ENCODE results near the gene BABAM1. TPM values are rescaled to one million over a fixed set of nuclear protein-coding genes. Genes with fewer than 3 reads are reported as not detected.
A peak's percentile ranks its signal among the peaks of the same experiment; 100 is the strongest.

Gene BABAM1
- total and polyA plus RNA-seq, 12 donors = 64.5 to 88.2 (median 74.4) TPM

GRCh38 chr19:17289489-17289888 is 22.2 kb downstream of the BABAM1 start:
- ATAC-seq (peak in 4 of 8 donors; percentile 50 to 68 (median 54)), DNase-seq (peak; percentile 73 to 77)
- intact Hi-C loops (cut with DNase I) = loop anchor here in 5 of 10 donors (10.0 kb wide), 3 partner anchors 75 to 515 kb away; partner anchors contain the start of gene USE1 (in 1 of the 5)
- H3K27me3 ChIP-seq = peaks cover 0 to 4% (median 0%) of the 10 kb centered on the region in 7 donors
- peak overlapping the region in 2 of 10 donors; percentile 13 to 18 for H3K4me3 ChIP-seq
- TF ChIP-seq, protein P1, sequence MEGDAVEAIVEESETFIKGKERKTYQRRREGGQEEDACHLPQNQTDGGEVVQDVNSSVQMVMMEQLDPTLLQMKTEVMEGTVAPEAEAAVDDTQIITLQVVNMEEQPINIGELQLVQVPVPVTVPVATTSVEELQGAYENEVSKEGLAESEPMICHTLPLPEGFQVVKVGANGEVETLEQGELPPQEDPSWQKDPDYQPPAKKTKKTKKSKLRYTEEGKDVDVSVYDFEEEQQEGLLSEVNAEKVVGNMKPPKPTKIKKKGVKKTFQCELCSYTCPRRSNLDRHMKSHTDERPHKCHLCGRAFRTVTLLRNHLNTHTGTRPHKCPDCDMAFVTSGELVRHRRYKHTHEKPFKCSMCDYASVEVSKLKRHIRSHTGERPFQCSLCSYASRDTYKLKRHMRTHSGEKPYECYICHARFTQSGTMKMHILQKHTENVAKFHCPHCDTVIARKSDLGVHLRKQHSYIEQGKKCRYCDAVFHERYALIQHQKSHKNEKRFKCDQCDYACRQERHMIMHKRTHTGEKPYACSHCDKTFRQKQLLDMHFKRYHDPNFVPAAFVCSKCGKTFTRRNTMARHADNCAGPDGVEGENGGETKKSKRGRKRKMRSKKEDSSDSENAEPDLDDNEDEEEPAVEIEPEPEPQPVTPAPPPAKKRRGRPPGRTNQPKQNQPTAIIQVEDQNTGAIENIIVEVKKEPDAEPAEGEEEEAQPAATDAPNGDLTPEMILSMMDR (IDR thresholded peaks at IDR 0.05) = peak in 1 of 9 donors; percentile 22
- peaks cover 0 to 6% (median 0%) of the 10 kb centered on the region in 9 donors for H3K36me3 ChIP-seq
- no peak overlapping the region for H3K27ac ChIP-seq
- 9 to 11% methylated on average over 22 of the region's 22 CpGs for WGBS, 2 donors
- H3K9me3 ChIP-seq = no peaks in the 10 kb centered on the region
- peaks cover 0 to 18% (median 0%) of the 10 kb centered on the region in 9 donors for H3K4me1 ChIP-seq

DNA sequence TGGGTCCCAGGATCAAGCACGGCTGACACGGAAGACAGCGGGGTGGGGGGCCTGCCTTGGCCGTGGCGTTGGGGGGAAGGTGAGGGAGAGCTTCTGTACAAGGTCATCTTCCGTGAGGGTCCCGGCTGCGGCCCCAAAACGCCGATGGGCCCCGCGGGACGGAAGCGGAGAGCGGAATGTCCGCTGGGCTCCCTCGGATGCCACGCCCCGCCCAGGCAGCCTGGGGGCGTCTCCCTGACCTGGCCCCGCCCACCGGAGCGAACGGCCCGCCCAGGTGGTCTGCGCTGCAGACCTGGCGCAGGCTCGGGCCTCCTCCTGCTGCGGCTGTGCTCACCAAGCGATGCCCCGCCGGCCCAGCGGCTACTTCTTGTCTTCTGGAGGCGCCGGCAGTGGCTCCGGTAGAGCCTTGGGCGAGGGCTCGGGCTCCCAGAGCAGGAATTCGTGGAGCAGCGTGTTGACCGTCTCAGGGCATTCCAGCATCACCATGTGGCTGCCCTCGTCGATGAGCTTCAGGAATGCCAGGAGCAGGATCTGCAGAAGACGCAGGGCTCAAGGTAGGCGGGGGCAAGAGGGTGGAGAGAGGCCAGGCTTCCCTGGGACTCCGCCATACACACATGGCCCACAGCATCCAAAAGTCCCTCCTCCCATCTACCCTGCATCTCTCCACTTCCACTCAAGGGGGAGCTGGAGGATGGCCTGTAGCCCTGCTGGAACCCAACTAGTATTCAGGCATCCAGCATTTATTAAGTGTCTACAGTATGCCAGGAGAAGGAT is 25.2 kb downstream of the BABAM1 start:
- H3K4me3 ChIP-seq = peak overlapping the region; percentile 16 to 70 (median 60)
- DNase-seq (peak; percentile 72 to 73), ATAC-seq (peak; percentile 83 to 94 (median 90))
- H3K36me3 ChIP-seq = peaks cover 0 to 15% (median 0%) of the 10 kb centered on the region in 9 donors
- whole genome bisulfite sequencing, 2 donors = 9 to 15% methylated on average over 46 of the region's 46 CpGs
- peaks cover 0 to 18% (median 0%) of the 10 kb centered on the region in 9 donors for H3K4me1 ChIP-seq
- no peaks in the 10 kb centered on the region for H3K9me3 ChIP-seq
- H3K27me3 ChIP-seq = peaks cover 0 to 4% (median 0%) of the 10 kb centered on the region in 7 donors
- peak overlapping the region in 8 of 10 donors; percentile 10 to 58 (median 43) for H3K27ac ChIP-seq
- TF ChIP-seq, protein P1 (IDR thresholded peaks at IDR 0.05) = peak; percentile 32 to 76 (median 67)
- intact Hi-C loops (cut with DNase I) = loop anchor here in 8 of 10 donors (2.0 to 10.0 kb wide), 4 partner anchors 92 to 100 kb away; partner anchors contain the start of gene CCDC194 (in 2 of the 8)

DNA sequence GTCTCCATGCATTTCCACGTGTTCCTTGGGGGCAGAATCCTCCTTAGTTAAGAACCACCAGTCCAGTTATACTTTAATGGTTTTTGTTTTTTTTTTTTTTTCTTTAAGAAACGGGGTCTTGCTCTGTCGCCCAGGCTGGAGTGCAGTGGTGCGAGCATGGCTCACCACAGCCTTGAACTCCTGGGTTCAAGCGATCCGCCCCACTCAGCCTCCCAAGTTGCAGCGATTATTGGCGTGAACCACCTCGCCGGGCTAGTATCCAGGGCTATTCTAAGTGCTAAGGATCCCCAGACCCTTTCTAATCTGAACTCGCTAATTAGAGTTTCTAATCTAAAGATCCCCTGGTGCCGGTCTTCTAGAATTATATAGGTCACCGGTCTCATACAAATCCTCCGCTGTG is 26.4 kb downstream of the BABAM1 start:
- no peak for DNase-seq
- no peak for ATAC-seq
- H3K27ac ChIP-seq = no peak overlapping the region
- intact Hi-C loops (cut with DNase I) = loop anchor here in 8 of 10 donors (2.0 to 10.0 kb wide), 4 partner anchors 91 to 99 kb away; partner anchors contain the start of gene CCDC194 (in 2 of the 8)
- peaks cover 0 to 18% (median 0%) of the 10 kb centered on the region in 9 donors for H3K4me1 ChIP-seq
- H3K9me3 ChIP-seq = peaks cover 0 to 10% (median 0%) of the 10 kb centered on the region in 11 donors
- H3K4me3 ChIP-seq = no peak overlapping the region
- WGBS, 2 donors = 82 to 90% methylated on average over 14 of the region's 14 CpGs
- peaks cover 0 to 22% (median 5%) of the 10 kb centered on the region in 9 donors for H3K36me3 ChIP-seq
- TF ChIP-seq, protein P1 (IDR thresholded peaks at IDR 0.05) = no peak
- H3K27me3 ChIP-seq = peaks cover 0 to under 1% (median 0%) of the 10 kb centered on the region in 7 donors
